CD1c-positive myeloid dendritic cell (primary cell): ENCODE results near the gene CELF5.
"Not testable (repeated sequence)": the region's sequence is repeated elsewhere in the genome, so short reads cannot be mapped to it uniquely, and the experiment has no call there.

ENCODE experiments used
- DNase-seq: peaks from one replicate; pipeline ENCODE4 v3.0.0-alpha.2; 2016; ENCODE audit errors: extremely low spot score

CELF5 gene

DNA sequence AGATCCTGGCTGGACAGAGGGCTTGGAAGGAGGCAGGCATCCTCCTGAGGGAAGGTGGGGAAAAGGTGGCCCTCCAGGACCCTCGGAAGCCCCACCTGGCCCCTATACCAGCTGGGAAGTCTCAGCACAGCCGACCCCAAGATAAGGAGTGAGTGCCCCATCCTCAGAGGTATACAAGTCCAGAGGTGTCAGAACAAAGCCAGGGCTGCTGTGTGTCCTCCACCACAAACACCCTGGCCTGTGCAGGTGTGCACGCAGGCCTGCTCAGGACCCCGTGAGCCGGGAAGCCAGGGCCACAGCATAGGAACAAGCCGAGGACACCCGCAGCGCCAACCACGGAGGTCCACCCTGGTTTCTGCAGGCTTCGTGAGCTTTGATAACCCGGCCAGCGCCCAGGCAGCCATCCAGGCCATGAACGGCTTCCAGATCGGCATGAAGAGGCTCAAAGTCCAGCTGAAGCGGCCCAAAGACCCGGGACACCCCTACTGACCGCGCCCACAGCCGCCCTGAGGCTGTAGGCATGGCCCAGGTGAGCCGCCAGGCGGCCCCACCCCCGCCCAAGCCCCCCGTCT is 68.6 kb downstream of the CELF5 start:
- DNase-seq, result no peak

DNA sequence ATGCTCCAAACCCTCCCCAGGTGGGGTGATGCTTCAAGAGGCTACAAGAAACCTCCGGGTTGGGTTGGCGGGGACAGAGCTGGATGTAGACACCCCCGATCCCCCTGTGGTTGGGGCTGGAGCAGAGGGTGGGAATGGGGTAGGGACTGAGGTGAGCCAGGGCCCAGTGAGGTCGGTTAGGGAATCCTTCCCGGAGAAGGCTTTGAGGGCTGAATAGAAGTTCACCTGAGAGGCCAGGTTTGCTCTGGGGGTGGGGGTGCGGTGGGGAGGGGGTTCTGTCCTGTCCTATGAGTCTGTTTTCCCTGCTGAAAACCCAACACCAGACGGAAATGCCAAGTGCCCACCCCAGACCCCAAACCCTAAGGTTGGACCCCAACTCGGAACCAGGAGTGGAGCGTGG is 69.1 kb downstream of the CELF5 start:
- no peak for DNase-seq

DNA sequence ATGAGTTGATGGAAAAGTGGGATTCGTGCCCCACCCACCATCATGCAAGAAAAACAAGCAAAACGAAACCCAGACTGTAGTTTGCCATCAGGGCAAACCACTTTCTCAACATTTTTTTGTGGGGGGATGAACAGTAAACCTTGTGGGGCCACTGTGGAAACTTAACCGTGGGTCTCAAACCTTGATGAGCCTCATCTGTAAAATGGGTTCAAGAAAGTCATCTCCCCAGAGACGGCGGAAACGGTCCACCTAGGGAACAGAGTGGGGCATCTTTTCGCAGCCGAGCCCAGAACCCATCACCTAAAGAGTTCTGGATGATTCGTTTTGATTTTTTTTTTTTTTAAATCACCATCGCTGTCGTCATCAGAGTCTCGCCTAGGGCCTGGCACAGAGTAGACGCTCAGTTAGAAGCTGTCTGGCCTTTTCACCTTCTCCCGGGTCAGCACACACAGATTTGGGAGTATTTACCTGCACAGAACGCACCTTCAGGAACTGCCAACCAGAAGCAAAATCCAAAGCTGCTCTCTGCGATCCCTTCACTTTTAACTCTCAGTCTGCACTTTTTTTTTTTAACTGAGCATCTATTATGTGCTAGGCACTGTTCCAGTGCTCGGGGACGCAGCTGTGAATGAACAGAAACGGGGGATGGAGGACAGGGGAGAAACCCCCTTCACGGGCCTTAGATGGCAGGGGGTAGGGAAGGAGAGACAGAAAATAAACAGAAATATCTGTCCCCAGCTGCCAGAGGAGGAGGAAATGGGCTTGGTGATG is 69.8 kb downstream of the CELF5 start:
- DNase-seq, result no peak

DNA sequence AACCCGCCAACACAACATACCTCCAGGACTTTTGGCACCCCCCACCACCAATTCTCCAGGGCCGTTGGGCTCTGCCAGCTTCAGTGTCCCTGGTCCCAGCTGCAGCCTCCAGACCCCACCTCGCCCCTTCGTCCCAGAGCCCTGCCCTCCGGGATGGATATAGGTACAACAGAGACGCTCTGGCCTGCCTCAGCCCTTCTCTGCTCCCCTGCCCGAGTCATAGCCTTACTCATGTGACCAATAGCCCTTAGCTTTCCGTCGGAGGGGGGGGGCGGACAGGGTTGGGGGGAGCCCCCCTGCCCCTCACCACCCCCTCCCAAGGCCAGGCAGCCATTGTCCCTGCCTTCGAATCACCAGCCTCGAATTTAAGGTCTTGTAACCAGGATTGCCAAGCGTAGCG is 71.1 kb downstream of the CELF5 start:
- DNase-seq, result no peak

DNA sequence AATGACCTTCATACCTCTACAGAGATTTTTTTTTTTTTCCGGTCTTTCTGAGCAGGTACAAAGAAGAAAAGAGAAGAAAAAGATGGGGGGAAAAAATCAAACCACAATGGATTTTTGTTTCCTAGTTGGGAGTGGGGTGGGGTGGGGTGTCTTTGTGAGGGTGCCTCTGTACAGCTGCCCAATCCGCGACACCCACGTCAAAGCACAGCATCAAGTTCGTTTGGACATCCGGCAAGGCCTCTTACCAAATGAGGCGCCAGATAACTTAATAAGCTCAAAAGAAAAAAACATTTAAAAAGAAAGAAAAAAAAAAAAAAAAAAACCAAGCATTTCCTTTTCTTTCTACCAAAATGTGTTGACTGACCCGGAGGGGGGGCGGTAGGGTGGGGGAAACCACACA is 71.6 kb downstream of the CELF5 start:
- no peak for DNase-seq

DNA sequence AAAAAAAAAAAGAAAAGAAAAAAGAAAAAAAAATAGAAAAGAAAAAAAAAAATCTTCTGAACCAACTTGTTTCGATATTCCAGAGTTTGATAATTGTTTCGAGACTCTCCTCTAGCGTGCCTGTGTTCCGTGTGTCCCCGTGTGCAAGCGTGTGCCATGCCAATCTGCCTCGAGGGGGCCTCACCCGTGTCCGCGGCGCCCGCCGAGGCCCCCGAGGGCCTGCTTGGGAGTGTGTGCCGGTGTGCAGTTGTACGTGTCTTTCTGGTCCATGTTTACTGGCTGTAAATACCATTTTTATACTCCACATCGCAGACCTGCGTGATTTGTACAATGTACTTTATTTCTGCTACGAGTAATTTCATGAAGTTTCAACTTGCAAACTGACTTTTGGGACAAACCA is 72.0 kb downstream of the CELF5 start:
- DNase-seq, result no peak

DNA sequence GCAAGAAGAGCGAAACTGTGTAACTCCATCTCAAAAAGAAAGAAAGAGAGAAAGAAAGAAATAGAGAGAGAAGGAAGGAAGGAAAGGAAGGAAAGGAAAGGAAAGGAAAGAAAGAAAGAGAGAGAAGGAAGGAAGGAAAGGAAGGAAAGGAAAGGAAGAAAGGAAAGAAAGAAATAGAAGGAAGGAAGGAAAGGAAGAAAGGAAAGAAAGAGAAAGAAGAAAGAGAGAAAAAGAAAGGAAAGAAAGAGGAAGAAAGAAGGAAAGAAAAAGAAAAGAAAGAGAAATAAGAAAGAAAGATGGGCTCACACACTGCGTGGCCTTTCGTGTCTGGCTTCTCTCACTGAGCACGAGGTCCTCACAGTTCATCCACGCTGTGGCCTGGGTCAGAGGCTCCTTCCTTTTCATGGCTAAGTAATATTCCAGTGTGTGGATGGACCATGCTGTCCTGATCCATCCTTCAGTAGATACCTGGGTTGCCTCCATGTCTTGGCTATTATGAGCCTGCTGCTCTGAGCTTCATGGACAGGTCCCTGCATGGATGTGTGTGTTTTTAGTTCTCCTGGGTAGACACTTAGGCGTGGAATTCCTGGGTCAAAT is 74.5 kb downstream of the CELF5 start:
- DNase-seq, result no peak

DNA sequence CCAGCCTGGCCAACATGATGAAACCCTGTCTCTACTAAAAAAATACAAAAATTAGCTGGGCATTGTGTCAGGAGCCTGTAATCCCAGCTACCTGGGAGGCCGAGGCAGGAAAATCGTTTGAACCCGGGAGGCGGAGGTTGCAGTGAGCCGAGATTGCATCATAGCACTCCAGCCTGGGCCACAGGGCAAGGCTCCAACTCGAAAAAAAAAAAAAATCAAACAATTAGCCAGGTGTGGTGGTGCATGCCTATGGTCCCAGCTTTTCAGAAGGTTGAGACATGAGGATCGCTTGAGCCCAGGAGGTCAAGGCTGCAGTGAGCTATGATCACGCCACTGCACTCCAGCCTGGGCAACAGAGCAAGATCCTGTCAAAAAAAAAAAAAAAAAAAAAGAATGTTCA is 76.1 kb downstream of the CELF5 start:
- not testable (repeated sequence) for DNase-seq

DNA sequence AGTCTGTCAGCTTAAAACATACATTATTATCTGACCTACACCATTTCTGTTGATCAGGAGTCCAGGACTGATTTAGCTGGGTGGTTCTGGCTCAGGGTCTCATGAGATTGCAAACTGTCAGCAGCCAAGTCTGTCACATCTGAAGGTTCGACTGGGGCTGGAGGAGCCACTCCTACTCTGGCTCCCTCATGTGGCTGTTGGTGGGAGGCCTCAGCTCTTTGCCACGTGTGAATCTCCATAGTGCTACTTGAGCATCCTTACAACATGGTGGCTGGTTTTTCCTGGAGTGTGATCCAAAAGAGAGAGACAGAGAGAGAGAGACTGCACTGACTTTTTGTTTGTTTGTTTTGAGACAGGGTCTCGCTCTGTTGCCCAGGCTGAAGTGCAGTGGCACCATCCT is 78.3 kb downstream of the CELF5 start:
- DNase-seq, result no peak

DNA sequence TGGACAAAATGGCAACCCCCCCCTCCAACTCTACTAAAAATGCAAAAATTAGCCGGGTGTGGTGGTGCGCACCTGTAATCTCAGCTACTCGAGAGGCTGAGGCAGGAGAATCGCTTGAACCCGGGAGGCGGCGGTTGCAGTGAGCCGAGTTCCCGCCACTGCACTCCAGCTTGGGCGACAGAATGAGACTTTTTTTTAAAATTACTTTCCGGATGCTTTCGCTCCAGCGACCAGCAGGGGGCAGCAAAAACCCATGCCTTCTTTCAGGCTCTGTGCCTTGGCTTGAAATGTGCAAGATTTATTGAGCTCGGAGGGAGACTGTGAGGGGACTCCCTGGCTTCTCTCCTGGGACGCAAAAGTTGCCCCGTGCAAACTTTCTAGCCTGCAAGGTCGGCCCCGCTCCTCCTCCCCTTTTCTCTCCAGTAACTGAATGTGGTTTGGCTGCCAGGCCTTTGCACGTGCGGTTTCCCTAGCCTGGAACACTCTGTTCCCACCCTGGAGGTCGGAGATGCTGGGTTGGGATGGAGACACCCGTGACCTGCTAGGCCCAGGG is 80.5 kb downstream of the CELF5 start:
- peak; percentile 85 for DNase-seq

DNA sequence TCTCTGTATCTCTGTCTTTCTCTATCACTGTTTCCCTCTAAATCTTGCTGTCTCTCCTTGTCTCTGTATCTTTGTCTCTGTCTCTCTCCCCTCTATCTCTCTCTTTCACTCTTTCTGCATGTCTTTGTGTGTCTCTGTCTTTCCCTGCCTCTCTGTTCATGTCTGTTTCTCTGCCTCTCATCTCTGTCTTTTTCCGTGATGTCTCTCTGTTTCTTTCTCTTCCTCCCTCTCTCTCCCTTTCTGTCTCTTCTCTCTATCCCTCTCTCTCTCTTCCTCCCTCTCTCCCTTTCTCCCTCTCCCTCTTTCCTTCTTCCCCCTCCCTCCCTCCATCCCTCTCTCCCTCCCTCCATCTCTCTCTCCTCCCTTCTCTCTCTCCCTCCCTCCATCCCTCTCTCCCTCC is 85.3 kb downstream of the CELF5 start:
- no peak for DNase-seq

DNA sequence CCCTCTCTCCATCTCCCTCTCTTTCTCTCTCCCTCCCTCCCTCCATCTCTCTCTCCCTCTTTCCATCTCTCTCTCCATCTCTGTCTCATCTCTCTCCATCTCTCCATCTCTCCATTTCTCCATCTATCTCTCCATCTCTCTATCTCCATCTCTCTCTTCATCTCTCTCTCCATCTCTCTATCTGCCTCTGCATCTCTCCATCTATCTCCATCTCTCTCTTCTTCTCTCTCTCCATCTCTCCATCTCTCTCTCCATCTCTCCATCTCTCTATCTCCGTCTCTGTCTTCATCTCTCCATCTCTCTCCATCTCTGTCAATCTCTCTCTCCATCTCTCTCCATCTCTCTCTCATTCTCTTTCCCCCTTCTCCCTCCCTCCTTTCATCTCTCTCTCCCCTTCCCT is 85.8 kb downstream of the CELF5 start:
- DNase-seq, result no peak

DNA sequence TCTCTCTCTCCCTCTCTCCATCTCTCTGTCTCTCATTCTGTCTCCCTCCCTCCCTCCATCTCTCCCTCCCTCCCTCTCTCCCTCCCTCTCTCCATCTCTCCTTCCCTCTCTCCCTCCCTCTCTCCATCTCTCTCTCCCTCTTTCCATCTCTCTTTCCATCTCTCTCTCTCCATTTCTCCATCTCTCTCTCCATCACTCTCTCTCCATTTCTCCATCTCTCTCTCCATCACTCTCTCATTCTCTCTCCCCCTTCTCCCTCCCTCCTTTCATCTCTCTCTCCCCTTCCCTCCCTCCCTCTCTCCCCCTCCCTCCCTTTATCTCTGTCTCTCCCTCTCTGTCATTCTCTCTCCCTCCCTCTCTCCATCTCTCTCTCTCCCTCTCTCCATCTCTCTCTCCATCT is 86.2 kb downstream of the CELF5 start:
- DNase-seq, result no peak

DNA sequence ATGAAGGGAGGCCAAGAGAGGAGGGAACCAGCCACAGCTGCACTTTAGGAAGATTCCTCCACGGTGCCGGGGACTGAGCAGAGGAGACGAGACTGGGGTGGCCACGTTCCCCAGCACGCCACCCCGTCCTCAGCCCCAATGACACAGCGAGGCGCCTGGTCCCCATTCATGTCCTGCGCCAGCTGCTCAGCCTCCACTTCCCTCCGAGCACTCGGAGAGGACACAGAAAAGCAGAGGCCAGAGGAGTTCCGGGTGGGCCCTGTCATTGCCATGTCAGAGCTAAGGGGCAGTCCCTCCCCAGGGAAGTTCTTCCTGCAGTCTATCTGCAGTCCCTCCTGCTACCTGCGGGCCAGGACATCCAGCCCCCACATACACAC is 88.7 kb downstream of the CELF5 start:
- DNase-seq, result no peak

DNA sequence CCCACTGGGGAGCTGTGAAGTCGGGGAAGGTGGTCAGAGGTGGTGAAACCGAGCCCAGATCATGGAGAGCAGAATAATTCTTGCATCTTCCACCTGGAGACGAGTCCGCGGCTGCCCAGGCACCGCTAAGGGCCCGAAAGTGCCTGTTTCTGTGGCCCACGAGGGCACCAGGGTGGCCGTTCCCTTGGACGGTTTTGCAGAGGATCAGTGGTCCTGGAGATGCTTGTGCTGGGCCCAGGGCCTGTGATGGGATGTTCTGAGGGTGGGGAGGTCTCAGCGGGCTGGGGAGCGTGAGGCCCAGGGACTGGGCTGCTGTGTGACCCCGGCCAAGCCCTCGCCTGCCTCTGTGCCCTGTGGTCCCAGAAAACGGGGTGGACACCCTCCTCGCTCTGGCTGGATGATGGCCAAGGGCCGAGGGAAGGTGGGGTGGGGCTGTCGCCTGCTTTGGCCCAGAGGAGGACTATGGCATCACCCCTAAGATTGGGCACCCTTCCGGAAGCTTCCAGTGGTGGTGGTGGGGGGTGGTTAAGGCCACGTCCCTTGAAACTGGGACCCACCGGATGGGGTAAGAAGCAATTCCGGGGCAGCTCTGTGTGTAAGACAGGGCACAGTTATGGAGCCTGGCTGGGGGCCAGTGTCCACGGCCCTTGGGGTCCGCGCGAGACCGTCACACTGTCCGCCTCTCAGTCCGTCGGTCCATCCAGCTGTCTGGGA is 90.7 kb downstream of the CELF5 start:
- DNase-seq, result no peak

DNA sequence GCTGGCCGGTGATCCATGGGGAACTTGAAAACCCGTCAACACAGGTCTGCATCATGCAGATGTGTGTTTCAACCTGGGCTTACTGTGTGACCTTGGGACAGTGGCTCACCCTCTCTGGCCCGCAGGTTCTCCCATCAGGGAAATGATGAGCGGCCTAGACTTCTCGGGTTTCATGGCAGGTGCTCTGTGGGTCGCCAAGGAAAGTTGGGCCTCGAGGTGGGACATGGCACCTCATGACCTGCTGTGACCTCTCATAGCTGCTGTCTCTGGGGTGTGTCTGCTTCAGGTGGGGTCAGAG is 91.2 kb downstream of the CELF5 start:
- DNase-seq, result no peak

DNA sequence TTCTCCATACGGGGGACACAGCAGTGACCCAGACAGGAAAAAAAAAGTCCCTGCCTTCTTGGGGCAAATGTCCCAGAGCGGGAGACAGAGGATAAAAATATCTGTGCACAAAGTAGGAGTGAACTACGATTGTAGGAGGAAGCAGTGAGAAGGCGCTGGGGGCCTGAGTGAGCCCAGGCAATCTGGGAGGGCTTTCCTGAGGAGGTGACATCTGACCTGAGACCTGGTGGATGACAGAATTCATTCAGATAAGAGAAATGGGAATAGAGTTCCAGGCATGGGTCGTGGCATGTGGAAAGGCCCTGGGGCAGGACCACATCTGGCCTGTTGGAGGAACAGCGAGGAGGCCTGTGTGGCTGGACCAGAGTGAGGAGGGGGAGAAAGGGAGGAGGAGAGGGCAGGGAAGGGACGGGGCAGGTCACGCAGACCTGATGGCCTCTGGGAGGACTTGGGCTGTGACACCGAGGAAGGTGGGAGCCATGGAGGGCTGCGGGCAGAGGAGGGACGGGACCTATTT is 91.7 kb downstream of the CELF5 start:
- no peak for DNase-seq

DNA sequence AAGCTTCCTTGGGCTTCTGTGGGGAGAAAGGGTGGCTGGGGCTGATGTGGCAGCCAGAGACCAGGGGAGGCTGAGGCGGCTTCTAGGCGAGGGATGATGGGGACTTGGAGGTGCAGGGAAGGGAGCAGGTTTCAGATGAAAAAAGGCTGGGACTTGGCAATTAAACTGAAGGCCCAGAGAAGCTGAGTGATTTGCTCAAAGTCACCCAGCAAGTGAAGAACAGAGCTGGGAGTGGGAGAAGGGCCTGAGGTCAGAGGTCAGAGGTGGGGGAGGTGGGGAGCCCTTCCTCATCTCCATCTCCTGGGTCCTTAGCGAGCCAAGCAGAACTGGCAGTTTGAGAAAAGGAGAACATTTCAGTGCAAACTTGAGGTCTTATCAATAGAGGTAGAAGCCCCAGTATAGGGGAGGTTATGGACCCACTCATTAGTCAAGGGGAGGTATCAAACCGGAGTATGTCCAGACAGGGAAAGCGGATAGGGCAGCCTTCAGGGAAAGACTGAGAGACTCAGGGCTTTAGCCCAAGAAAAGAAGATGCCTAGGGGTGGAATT is 92.3 kb downstream of the CELF5 start:
- no peak for DNase-seq

DNA sequence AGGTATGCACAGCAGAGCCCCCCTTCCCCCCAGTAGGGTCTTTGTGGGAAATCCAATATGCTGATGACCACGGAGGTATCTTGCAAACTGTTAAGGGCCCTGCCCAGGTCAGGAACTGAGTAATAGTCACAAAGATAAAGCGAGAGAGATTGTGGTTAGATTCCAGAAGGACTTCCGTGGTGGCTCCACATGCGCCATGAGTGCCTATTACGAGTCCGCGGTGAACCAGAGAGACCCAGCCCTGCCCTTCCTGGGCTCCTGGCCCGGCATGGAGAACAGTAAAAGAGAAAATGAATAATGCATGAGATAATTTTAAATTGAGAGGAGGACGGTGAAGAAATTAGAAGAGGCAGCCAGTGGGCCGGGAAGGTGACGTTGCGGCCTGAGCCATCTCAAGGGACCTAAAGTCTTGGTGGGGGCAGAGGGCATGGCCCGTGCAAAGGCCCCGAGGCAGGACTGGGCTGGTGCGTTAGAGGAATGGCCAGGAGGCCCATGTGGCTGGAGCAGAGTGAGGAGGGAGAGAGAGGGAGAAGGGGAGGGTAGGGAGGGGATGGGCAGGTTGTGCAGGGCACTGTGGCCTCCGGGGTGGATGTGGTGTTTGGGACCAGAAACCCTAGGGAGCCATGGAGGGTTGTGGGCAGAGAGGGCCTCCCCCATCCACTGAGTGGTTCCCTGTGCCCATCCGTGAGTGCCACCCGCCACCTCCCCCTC is 95.3 kb downstream of the CELF5 start:
- DNase-seq, result no peak

DNA sequence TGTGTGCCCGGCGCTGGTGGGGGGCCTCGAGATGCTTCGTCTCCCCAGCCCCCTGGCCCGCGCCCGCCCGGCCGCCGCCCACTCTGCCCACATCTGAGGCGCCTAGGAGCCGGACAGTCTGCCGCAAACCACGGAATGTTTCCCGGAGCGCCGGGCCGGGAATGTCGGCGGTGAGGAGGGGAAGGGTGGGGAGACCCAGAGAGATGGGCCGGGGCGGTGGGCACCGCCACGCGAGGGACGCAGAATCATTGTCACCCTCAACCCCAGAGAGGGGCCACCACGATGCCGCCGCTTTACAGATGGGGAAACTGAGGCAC is 95.9 kb downstream of the CELF5 start:
- no peak for DNase-seq

DNA sequence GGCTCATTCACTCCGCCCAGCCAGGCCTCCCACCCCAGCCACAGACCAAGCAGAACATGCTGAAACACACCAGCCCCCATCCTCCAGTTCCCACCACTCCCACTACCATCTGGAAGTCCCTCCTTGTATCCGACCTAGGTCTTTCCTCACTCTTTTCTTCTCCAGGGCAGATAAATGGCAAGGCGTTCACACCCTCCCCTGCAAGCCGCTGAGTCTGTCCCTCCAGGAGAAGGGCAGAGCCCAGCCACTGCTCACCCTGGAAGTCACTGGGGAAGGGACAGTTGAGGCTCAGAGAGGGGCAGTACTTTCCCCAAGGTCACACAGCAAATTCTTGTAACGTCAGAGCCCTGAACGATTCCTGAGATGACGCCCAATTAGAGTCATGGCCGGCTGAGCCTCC is 96.4 kb downstream of the CELF5 start:
- DNase-seq, result no peak

DNA sequence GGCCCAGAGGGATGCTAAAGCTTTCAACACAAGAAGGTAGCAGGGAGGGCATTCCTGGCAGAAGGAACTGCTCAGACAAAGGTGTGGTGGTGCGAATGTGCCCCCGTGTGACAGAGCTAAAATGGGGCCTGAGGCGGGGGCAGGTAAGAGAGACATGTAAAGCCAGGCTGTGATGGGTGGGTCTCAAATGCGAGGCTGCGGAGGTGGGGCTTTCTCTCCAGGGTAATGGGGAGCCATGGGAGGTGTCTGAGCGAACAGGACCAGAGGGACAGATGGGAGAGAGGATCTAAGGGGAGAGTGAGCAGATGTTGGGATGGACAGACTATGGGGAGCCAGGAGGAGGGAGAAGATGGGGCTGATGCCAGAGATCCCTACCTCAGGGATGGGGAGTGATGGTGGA is 97.2 kb downstream of the CELF5 start:
- DNase-seq, result no peak
